Osteoblast (primary cell): ENCODE measurements around the gene PARN. TPM values are rescaled to one million over a fixed set of nuclear protein-coding genes. Genes with fewer than 3 reads are reported as not detected.
"Not testable (repeated sequence)": the region's sequence is repeated elsewhere in the genome, so short reads cannot be mapped to it uniquely, and the experiment has no call there.

ENCODE experiments used
- DNase-seq: peaks from one replicate; pipeline ENCODE4 v3.0.0; 2011; ENCODE audit warnings: low spot score, mixed read lengths; ENCODE audit not compliant: insufficient read length; ENCODE audit errors: missing footprints
- H2AFZ ChIP-seq: 2 replicates; pipeline ENCODE4 v1.6.0; 2011; ENCODE audit warnings: mild to moderate bottlenecking, low read length
- H3K27ac ChIP-seq: 2 replicates; pipeline ENCODE4 v1.5.1; 2011; ENCODE audit warnings: mild to moderate bottlenecking, low read depth, low read length, moderate library complexity
- H3K27me3 ChIP-seq: 2 replicates; pipeline ENCODE4 v1.6.0; 2012; ENCODE audit warnings: mild to moderate bottlenecking, control low read depth, inconsistent platforms, low read length, moderate library complexity; ENCODE audit not compliant: insufficient read depth
- H3K36me3 ChIP-seq: 2 replicates; pipeline ENCODE4 v1.5.1; 2011; ENCODE audit warnings: mild to moderate bottlenecking, low read length, control low read depth, moderate library complexity; ENCODE audit not compliant: insufficient read depth
- H3K4me1 ChIP-seq: 2 replicates; pipeline ENCODE4 v1.5.1; 2011; ENCODE audit warnings: mild to moderate bottlenecking, low read length, control low read depth, moderate library complexity; ENCODE audit not compliant: insufficient read depth
- H3K4me2 ChIP-seq: 2 replicates; pipeline ENCODE4 v1.6.0; 2011; ENCODE audit warnings: mild to moderate bottlenecking, low read length; ENCODE audit not compliant: insufficient read depth
- H3K4me3 ChIP-seq: fragments of 200-600 bp; sonication (generic); 3 replicates; pipeline ENCODE4 v1.5.1; 2012; ENCODE audit warnings: mild to moderate bottlenecking, low read length, inconsistent platforms; ENCODE audit not compliant: insufficient read depth
- H3K79me2 ChIP-seq: 2 replicates; pipeline ENCODE4 v1.6.0; 2012; ENCODE audit warnings: mild to moderate bottlenecking, low read length, control low read depth, inconsistent platforms; ENCODE audit not compliant: insufficient read depth
- H3K9me3 ChIP-seq: 2 replicates; pipeline ENCODE4 v1.5.1; 2011; ENCODE audit warnings: low read depth, low read length, control low read depth
- H4K20me1 ChIP-seq: 2 replicates; pipeline ENCODE4 v1.6.0; 2012; ENCODE audit warnings: mild to moderate bottlenecking, low read length, control low read depth; ENCODE audit not compliant: insufficient read depth
- CTCF ChIP-seq: IDR thresholded peaks from 2 replicates; pipeline ENCODE4 v1.5.1; 2011; ENCODE audit warnings: mild to moderate bottlenecking, low read depth, low read length, moderate library complexity; ENCODE audit errors: extremely low read depth
- total RNA-seq: library from RNA; depleted of rRNA; stranded (reverse); fragments of >200 nt; gene quantifications from 2 replicates; pipeline ENCODE4 v1.2.3, GENCODE V29; 2012

The PARN gene
- total RNA-seq, 1 donor = 40.9 TPM

GRCh38 chr16:14579266-14579665 is 50.8 kb downstream of the PARN start:
- Histone ChIP-seq H2AFZ (no peak overlapping the region), H3K4me3 (no peak overlapping the region), H3K4me1 (peaks cover 6% of the 10 kb centered on the region), H3K27ac (no peak overlapping the region), H3K9me3 (no peaks in the 10 kb centered on the region), H3K36me3 (peaks cover 28% of the 10 kb centered on the region), H4K20me1 (peaks cover 3% of the 10 kb centered on the region), H3K27me3 (no peaks in the 10 kb centered on the region), H3K79me2 (no peaks in the 10 kb centered on the region), H3K4me2 (no peak overlapping the region)
- TF ChIP-seq CTCF = no peak
- DNase-seq = peak; percentile 34

- H3K9me3 ChIP-seq = no peaks in the 10 kb centered on the region
- H3K4me2 ChIP-seq = no peak overlapping the region
- no peak overlapping the region for H3K27ac ChIP-seq
- no peaks in the 10 kb centered on the region for H3K79me2 ChIP-seq
- H3K36me3 ChIP-seq = peaks cover 20% of the 10 kb centered on the region
- no peaks in the 10 kb centered on the region for H3K27me3 ChIP-seq
- no peak for TF ChIP-seq CTCF
- DNase-seq = no peak
- no peak overlapping the region for H2AFZ ChIP-seq
- H4K20me1 ChIP-seq = no peaks in the 10 kb centered on the region
- H3K4me3 ChIP-seq = no peak overlapping the region
- H3K4me1 ChIP-seq = peaks cover 6% of the 10 kb centered on the region
Observed at GRCh38 chr16:14576532-14576931, 53.5 kb downstream of the PARN start.

- no peak overlapping the region for H3K27ac ChIP-seq
- H3K79me2 ChIP-seq = no peaks in the 10 kb centered on the region
- no peak overlapping the region for H2AFZ ChIP-seq
- no peaks in the 10 kb centered on the region for H4K20me1 ChIP-seq
- H3K4me1 ChIP-seq = peaks cover 6% of the 10 kb centered on the region
- H3K4me3 ChIP-seq = no peak overlapping the region
- H3K4me2 ChIP-seq = no peak overlapping the region
- H3K36me3 ChIP-seq = peaks cover 15% of the 10 kb centered on the region
- no peaks in the 10 kb centered on the region for H3K9me3 ChIP-seq
- DNase-seq = no peak
- no peaks in the 10 kb centered on the region for H3K27me3 ChIP-seq
- no peak for TF ChIP-seq CTCF
Observed at GRCh38 chr16:14576069-14576468, 54.0 kb downstream of the PARN start.

GRCh38 chr16:14574698-14575415 is 55.2 kb downstream of the PARN start:
- not testable (repeated sequence) for DNase-seq, H3K4me1 ChIP-seq, H2AFZ ChIP-seq, H3K4me3 ChIP-seq, H3K4me2 ChIP-seq, H3K9me3 ChIP-seq, H4K20me1 ChIP-seq, H3K27me3 ChIP-seq, H3K79me2 ChIP-seq, H3K27ac ChIP-seq
- peaks cover 14% of the 10 kb centered on the region for H3K36me3 ChIP-seq
